HG02943 (cell line): ENCODE data around the gene NCAPG.

Experiments used
- ATAC-seq: cut with Tn5 transposase; IDR thresholded peaks from one replicate; pipeline ENCODE4 v1.9.1; 2021; ENCODE audit warnings: mild to moderate bottlenecking, low read depth, moderate library complexity; ENCODE audit not compliant: unreplicated experiment

The NCAPG gene

DNA sequence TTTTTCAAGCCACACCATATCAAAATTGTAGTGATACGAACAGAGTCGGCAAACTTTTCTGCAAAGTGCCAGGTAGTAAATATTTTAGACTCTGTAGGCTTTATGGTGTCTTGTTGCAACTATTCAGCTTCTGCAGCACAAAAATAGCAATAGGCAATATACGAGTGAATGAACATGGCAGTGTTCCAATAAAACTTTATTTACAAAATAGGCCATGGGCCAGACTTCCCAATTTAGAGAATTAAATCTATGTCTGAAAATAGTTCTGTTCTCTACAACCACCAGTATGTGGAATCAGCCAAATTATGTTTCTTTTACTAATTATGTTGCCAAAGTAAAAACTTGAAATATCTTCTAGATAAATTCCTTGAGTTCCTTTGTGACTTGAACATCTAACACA lies 56.5 kb downstream of the NCAPG start:
- ATAC-seq = no peak

GRCh38 chr4:17869327-17869726 lies 58.5 kb downstream of the NCAPG start:
- no peak for ATAC-seq

DNA sequence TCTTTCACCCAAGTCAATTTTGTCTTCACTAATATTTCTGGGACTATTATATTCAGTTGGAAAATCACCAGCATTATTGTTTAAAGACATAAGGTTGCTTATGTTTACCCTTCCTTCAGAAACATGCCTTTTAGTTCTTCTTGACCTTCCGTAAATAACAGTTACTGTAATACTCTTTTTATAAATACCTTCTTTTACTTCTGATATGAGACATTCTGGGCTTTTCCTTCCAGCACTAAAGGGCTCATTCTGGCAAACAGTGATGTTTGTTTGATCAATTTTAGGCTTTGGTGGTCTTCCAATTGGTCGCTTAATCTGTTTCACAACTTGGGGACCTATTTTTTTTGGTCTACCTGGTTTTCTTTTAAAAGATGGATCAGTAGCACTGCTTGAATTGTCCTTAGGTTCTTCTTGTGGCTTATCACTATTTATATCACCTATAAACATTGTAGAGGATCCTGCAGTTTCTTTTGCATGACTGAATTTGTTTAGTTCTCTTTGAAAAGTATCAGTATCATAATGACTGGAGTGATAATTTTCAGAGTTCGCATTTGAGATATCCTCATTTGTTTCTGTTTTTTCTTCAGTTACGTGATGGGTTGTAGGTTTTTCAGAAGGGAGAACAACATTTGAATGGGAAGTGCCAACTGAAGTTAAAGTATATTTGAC lies 64.8 kb downstream of the NCAPG start:
- ATAC-seq = no peak

- ATAC-seq = no peak
Measured at GRCh38 chr4:17876943-17877342, 66.2 kb downstream of the NCAPG start.

- no peak for ATAC-seq
Measured at GRCh38 chr4:17877661-17878060, 66.9 kb downstream of the NCAPG start.

DNA sequence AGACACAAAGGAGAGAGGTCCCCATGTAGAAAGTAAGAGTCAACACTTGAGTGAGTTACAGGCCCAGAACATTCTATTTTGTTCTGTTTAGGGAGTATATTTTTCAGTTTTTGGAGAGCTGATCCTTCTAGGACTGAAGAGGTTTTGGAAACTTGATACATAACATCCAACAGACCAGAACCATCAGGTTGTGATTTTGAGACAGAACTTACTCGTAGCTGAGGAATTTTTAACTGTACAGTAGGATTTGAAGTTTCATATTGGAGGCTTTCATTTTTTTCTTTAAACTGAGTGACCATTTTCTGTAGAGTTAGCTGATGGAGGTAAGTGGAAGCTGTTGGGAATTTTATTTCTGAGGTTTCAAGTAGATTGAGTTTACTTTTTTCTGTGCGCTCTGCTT lies 73.3 kb downstream of the NCAPG start:
- no peak for ATAC-seq

DNA sequence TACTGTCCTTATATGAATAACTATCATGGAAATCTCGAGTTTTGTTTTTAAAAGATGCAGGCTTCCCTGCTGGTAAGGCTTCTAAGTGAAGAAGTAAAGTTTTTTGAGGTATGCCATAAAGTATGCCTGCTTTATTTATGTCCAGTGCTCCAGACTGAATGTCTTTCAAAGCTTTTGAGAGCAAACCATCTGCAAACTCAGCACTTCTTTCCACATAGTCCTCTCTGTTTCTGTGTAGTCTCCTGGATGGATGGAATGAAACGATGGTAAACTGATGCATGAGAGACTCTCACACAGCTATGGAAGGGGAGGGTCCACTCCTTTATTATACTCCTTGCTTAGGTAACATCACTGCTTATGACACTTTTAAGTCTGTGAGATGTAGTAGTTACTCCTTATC lies 73.7 kb downstream of the NCAPG start:
- no peak for ATAC-seq

- no peak for ATAC-seq
Measured at GRCh38 chr4:17889692-17890091, 78.9 kb downstream of the NCAPG start.

DNA sequence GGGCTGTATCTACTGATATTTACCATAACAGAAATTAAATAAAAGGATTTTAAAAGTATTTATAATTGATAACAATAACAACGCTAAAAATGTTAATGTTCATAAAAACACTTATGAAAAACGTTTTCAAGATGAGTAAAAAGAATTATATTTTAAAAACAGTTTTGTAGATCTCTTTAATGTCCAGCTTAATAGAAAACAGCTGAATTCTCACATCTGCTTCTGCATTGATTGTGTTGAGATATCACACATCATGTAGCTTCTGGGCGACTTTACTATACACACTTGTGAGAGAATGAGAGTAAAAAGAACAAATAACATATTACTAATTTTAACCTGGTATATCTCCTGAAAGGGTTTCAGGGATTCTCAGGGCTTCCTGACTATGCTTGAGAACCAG lies 83.6 kb downstream of the NCAPG start:
- ATAC-seq = no peak
